DND-41 (cell line): Measurements from ENCODE around the gene S100A7A.

Source experiments
- ATAC-seq: fragments of 200-7000 bp; cut with Tn5 transposase; 3 replicates; pipeline ENCODE4 v1.9.1; 2021; ENCODE audit warnings: low read depth; ENCODE audit not compliant: insufficient read depth
- DNase-seq: peaks from one replicate; pipeline ENCODE4 v3.0.0-alpha.2; 2020
- H2AFZ ChIP-seq: 2 replicates; pipeline ENCODE4 v1.6.0; 2012; ENCODE audit warnings: low read depth, low read length
- H3K27ac ChIP-seq: 2 replicates; pipeline ENCODE4 v1.5.1; 2012; ENCODE audit warnings: low read length, inconsistent platforms
- H3K27me3 ChIP-seq: fragments of 200-600 bp; sonication (generic); 2 replicates; pipeline ENCODE4 v1.6.0; 2012; ENCODE audit warnings: low read length, mild to moderate bottlenecking, inconsistent platforms; ENCODE audit not compliant: insufficient read depth, poor library complexity
- H3K36me3 ChIP-seq: 2 replicates; pipeline ENCODE4 v1.5.1; 2012; ENCODE audit warnings: low read length, inconsistent platforms; ENCODE audit not compliant: insufficient read depth
- H3K4me1 ChIP-seq: 2 replicates; pipeline ENCODE4 v1.5.1; 2012; ENCODE audit warnings: mild to moderate bottlenecking, low read length; ENCODE audit not compliant: insufficient read depth
- H3K4me2 ChIP-seq: 2 replicates; pipeline ENCODE4 v1.6.0; 2012; ENCODE audit warnings: mild to moderate bottlenecking, moderate library complexity, low read length, inconsistent platforms; ENCODE audit not compliant: insufficient read depth
- H3K4me3 ChIP-seq, 2 experiments: fragments of 200-600 bp in 1 of 2; shearing (Covaris generic) in 1 of 2; 2 replicates each; pipeline ENCODE4 v1.5.1; 2012 to 2016; ENCODE audit warnings: inconsistent platforms in 2 of 2, low read length in 2 of 2, mild to moderate bottlenecking in 2 of 2, low read depth in 1 of 2, moderate library complexity in 1 of 2
- H3K79me2 ChIP-seq: 2 replicates; pipeline ENCODE4 v1.6.0; 2012; ENCODE audit warnings: low read length, inconsistent platforms; ENCODE audit not compliant: insufficient read depth
- H3K9ac ChIP-seq: 2 replicates; pipeline ENCODE4 v1.6.0; 2012; ENCODE audit warnings: low read depth, mild to moderate bottlenecking, inconsistent platforms, low read length, moderate library complexity
- H3K9me3 ChIP-seq: 2 replicates; pipeline ENCODE4 v1.5.1; 2012; ENCODE audit warnings: low read length, moderate library complexity, mild to moderate bottlenecking, inconsistent platforms; ENCODE audit not compliant: insufficient read depth, severe bottlenecking
- H4K20me1 ChIP-seq: 2 replicates; pipeline ENCODE4 v1.6.0; 2012; ENCODE audit warnings: low read length; ENCODE audit not compliant: insufficient read depth
- CTCF ChIP-seq: IDR thresholded peaks from 2 replicates; pipeline ENCODE4 v1.5.1; 2012; ENCODE audit warnings: borderline replicate concordance, low read length, moderate library complexity, mild to moderate bottlenecking; ENCODE audit not compliant: poor library complexity, severe bottlenecking; ENCODE audit errors: extremely low read depth
- EZH2 ChIP-seq: IDR thresholded peaks from 3 replicates; pipeline ENCODE4 v1.6.1; 2012; ENCODE audit warnings: borderline replicate concordance, low read depth, mild to moderate bottlenecking, moderate library complexity, low read length, inconsistent platforms; ENCODE audit not compliant: severe bottlenecking

The S100A7A gene

GRCh38 chr1:153420306-153420705 lies 4.0 kb downstream of the S100A7A start:
- ATAC-seq = no peak
- H3K27me3 ChIP-seq = no peaks in the 10 kb centered on the region

GRCh38 chr1:153422450-153423068 lies 6.2 kb downstream of the S100A7A start:
- no peaks in the 10 kb centered on the region for H3K9me3 ChIP-seq
- no peaks in the 10 kb centered on the region; the same call in 1 of the 2 replicates for H4K20me1 ChIP-seq
- H3K4me1 ChIP-seq = no peaks in the 10 kb centered on the region
- DNase-seq (peak; percentile 77), ATAC-seq (peak; percentile 80)
- no peak overlapping the region for H3K4me2 ChIP-seq
- H3K9ac ChIP-seq = no peak overlapping the region
- no peaks in the 10 kb centered on the region for H3K79me2 ChIP-seq
- no peaks in the 10 kb centered on the region for H3K27me3 ChIP-seq
- H3K27ac ChIP-seq = no peak overlapping the region
- H3K36me3 ChIP-seq = no peaks in the 10 kb centered on the region
- no peak overlapping the region for H2AFZ ChIP-seq
- no peak overlapping the region for H3K4me3 ChIP-seq
- TF ChIP-seq EZH2 (no peak), CTCF (no peak)

More at GRCh38 chr1:153420306-153420705, 4.0 kb downstream of the S100A7A start:
- no peak overlapping the region for H2AFZ ChIP-seq
- TF ChIP-seq EZH2 = no peak
- TF ChIP-seq CTCF = no peak
- H3K4me3 ChIP-seq = no peak overlapping the region
- no peaks in the 10 kb centered on the region; the same call in 1 of the 2 replicates for H4K20me1 ChIP-seq
- no peak overlapping the region for H3K4me2 ChIP-seq
- no peak for DNase-seq
- H3K9ac ChIP-seq = no peak overlapping the region
- H3K36me3 ChIP-seq = no peaks in the 10 kb centered on the region
- H3K79me2 ChIP-seq = no peaks in the 10 kb centered on the region
- no peaks in the 10 kb centered on the region for H3K9me3 ChIP-seq
- H3K27ac ChIP-seq = no peak overlapping the region
- no peaks in the 10 kb centered on the region for H3K4me1 ChIP-seq

GRCh38 chr1:153426809-153427208 lies 10.5 kb downstream of the S100A7A start:
- H3K27ac ChIP-seq = no peak overlapping the region
- ATAC-seq (no peak), DNase-seq (no peak)
- no peaks in the 10 kb centered on the region for H3K9me3 ChIP-seq
- peaks cover 2% of the 10 kb centered on the region; the same call in 1 of the 2 replicates for H4K20me1 ChIP-seq
- TF ChIP-seq EZH2 (no peak), CTCF (no peak)
- H3K4me1 ChIP-seq = no peaks in the 10 kb centered on the region
- no peak overlapping the region for H3K4me3 ChIP-seq
- H3K27me3 ChIP-seq = peaks cover 2% of the 10 kb centered on the region
- no peak overlapping the region for H3K4me2 ChIP-seq
- H2AFZ ChIP-seq = no peak overlapping the region
- no peak overlapping the region for H3K9ac ChIP-seq
- no peaks in the 10 kb centered on the region for H3K79me2 ChIP-seq
- no peaks in the 10 kb centered on the region for H3K36me3 ChIP-seq
